ENCODE data around the gene SRRT.
A peak's percentile ranks its signal among the peaks of the same experiment; 100 is the strongest.
"Not testable (repeated sequence)": the region's sequence is repeated elsewhere in the genome, so short reads cannot be mapped to it uniquely, and the experiment has no call there.

The SRRT gene

DNA sequence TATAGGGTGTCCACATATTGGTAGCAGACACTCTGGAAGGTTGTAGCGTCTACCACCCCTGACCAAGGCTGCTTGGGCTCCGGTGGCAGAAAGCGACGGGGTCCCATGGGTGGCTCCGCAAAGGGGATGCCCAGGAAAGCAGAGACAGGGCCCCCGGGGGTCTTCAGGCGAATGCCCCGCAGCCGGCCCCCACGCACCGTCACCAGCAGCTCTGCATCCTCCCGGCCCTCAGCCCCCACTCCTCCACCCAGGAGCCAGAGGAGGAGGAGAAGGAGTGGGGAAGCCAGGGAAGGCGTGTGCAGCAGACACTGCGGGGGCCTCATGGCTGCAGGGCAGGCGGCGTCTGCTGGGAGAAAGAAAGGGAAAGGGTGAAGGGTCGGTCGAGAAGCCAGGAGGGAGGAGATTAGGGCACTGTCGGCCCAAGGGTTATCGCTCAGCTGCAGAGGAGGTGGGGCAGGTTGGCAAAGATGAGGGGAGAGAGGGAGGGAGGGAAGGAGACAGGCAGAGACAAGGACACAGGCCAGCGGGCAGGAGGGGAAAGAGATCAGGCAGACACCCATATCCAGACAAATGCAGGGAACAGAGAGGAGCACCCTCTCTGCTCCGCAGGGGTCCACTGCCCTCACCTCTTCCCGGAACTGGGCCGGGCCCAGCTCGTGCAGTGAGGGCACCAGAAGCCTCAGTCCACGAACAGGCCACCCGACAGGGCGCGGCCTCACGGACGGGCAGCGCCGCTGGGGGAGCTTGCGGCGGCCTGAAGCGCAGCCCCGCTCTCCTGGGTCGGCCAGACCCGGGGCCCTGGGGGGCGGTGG, 19.2 kb downstream of the SRRT start:
- DNase-seq (ENCODE audit: extremely low read depth in 1 of 2, low read depth in 1 of 2) = no peak

DNA sequence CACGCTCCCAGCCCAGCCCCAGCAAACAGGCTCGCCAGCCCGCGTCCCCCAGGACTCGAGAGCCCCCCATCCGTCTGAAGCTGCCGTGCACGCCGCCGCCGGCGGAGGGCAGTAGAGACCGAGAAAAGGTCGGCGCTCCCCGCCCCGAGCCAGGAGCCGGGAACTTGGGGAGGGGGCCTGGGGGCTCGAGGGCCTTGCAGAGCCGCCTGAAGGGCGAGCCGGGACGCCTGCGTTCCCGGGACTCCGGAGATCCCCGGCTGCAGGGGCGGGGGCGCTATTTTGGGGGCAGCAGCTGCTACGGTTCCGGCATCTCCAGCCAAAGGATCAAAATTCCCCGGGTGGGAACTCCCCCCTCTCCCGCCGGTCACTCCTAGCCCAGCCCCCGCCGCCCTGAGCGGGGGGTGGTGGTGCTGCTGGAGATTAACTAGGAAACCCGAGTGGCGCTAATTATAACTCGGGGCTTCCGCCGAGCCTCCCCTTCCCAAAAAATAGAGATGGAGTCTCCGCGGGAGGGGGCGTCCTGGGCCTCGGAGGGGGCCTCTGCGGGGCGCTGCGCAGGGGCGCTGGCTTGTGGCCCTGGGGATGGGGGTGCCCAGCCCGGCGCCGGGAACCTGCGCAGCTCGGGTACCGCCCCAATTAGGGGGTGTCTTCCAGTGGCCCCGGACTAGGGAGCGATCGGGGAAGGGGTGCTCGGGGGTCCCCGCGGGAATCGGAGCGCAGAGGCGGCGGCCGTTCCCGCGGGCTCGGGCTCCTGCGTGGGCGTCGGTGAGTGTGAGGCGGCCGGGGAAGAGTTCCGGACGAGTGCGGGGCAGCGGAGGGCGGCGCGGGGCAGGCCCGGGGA, 20.2 kb downstream of the SRRT start:
- peak in 1 of 2 donors; percentile 50 for DNase-seq (ENCODE audit: extremely low read depth in 1 of 2, low read depth in 1 of 2)

DNA sequence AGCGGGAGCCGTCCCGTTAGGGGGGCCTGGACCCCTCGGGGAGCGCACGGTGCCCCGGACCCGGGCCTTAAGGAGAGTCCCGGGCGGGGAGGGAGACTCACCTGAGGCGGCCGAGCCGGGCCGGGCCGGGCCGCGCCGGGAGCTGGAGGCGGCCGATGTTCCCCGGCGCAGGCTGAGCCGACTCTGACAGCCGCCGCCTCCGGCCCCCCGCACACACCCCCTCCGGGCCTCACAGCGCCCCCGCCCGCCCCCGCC, 20.7 kb downstream of the SRRT start, which contains the start of gene ACHE:
ACHE (minus strand) TSS at position 188 of the 255 bp plus-strand sequence. CDS start 1,656 bp downstream, outside the sequence.
- DNase-seq (ENCODE audit: extremely low read depth in 1 of 2, low read depth in 1 of 2) = no peak

DNA sequence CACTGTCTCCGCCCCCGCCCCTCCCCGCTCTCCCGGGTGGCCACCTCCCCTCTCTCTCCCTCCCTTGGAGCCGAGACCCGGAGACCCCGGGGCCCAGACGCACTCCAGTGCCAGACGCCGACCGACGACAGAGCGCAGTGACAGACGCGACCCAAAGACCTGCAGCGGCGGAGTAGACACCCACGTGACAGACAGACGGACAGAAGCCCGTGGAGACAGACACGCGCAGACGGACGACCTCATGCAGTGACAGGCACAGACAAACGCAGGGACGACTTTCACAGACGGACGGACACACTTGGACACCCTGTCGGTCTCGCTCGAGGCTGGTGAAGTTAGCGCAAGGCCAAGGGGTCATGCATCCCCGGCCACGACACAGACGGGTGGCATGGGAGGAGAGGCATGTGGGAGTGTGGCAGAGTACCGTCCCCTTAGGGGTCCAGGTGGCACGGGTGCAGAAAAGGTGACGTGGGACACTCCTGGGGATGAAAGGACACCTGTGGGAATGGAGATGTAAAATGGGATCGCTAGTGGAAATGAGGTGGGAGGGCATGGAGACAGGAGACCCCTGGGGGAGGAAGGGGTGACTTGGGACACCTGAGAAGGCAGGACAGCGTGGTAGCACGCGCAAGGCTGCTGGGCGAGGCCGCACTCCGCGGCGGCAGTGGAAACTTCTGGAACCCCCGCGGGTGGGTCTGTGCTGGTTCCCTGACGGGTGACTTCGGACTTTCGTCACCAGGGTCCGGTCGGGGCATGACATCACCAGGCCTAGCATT, 21.2 kb downstream of the SRRT start:
- no peak for DNase-seq (ENCODE audit: extremely low read depth in 1 of 2, low read depth in 1 of 2)

DNA sequence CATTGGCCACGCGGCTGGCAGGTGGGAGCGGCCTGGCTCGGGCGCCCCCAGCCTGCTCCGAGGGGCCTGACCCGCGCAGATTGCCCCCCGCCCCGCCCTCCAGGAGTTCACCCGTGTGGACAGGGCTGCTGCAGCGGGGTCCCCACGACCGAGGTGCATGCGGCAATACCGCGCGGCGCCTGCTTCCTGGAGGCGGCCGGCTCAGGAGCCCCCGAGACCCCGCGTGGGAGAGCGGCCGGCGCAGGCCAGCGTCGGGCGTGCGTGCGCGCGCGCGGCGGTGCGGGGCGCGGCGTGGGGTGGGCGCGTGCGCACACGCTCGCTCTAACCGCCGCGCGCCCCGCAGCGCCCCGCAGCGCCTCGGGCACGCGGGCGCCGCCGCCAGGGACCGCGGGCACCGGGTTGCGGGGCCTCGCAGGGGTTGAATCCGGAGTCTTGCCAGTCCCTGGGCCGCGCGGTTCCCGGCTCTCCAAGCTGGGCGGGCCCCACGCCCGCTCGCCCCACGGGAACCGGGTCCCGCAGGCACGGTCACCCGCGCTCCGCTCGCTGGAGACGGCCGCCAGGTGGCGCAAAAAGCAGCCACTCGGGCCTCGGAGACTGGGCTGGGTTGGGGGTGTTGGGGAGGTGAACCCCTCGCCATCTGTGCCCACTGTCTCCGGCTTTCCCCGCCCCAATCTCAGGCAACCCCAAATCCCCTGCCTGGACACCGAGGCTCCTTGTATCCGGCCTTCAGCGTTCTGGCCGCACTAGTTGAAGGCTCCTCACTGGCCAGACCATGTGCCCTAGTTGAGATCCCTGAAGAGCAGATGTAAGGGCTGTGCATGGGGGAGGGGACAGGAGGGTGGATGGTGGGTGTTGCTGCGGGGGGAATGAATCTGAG, 22.1 kb downstream of the SRRT start:
- DNase-seq (ENCODE audit: extremely low read depth in 1 of 2, low read depth in 1 of 2) = peak in 1 of 2 donors; percentile 56

DNA sequence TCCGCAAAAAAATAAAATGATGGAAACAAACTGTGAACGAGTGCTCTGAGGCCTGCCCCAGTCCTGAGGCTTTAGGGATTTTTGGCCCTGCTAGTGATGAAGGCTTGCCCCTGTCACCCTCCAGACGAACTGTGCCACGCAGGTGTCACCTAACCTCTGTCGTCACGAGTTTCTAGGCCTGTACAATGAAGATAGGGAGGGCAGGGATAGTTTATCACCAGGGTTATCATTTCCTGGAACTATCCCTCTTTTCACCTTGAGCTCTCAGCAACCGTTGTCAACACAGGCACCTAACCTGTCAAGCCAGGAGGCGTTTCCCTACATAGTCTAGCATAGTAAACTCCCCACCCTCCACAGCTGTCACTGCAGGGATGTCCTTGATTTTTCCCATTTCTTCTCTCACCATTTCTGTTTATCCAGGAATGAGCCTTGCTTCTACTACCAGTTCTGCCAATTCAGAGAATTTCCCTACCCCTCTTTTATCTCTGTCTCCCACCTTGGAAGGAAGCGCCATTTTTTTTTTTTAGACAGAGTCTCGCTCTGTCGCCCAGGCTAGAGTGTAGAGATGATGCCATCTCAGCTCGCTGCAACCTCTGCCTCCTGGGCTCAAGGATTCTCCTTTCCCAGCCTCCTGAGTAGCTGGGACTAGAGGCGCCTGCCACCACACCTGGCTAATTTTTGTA, 23.0 kb downstream of the SRRT start:
- no peak for DNase-seq (ENCODE audit: extremely low read depth in 1 of 2, low read depth in 1 of 2)

DNA sequence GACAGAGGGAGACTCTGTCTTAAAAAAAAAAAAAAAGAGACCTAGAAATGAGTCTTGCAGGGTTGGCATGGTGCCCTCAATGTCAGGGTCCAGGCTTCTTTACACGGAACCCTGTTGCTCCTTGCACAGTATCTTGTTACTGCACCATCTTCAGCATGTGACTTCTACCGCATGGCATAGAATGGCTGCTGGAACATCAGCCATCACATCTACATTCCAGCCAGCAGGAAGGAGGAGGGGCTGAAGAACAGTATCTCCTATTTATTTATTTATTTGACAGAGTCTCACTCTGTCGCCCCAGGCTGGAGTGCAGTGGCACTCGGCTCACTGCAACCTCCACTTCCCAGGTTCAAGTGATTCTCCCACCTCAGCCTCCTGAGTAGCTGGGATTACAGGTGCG, 24.5 kb downstream of the SRRT start:
- no peak for DNase-seq (ENCODE audit: extremely low read depth in 1 of 2, low read depth in 1 of 2)

DNA sequence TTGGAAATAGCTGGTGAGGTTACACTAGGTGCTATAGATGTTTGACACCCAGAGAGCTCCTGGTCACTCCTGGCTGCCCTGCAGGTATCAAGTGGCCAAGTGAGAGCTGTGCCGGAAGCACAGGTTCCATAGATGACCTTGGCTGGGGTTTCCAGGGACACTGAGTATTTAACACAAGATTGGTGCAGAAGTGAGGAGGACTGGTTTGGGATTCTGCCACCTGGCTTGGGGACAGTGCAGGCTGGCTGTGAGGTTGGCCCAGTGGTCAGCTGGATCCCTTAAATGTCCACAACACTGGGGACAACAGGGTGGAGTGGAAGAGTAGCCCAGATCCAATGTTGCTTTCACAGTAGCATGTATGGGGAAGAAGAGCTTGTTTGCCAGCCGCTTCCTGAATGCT, 26.1 kb downstream of the SRRT start:
- no peak for DNase-seq (ENCODE audit: extremely low read depth in 1 of 2, low read depth in 1 of 2)

DNA sequence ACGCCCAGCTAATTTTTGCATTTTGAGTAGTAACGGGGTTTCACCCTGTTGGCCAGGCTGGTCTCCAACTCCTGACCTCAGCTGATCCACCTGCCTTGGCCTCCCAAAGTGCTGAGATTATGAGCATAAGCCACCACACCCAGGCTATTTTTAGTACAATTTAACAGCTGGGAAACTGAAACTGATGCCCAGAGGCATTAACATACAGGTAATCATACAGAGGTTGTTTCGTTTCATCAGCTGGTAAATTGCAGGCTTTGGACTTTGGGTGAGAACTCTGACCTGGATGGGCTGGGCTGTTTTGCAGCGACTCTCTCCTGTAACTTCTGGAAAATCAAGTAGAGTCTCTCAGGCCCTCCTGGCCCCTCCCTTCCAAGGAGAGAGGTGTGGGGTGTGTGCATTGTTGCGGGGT, 27.0 kb downstream of the SRRT start:
- DNase-seq (ENCODE audit: extremely low read depth in 1 of 2, low read depth in 1 of 2) = no peak

DNA sequence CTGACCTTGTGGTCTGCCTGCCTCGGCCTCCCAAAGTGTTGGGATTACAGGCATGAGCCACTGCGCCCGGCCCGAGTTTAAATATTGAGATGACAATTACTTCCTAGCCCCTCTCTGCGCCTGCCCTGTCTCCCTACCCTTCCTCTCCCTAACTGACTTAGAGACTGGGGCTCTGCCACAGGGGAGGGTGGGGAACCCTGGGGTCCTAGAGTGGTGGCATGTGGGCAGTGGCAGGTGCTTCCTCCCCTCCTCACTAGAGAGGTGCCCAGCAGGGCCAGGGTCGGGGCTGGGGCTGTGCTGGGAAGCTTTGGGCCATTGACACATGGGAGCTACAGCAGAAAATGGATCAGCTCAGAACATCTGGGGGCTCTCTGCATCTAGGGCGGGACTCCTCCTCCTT, 27.7 kb downstream of the SRRT start:
- DNase-seq (ENCODE audit: extremely low read depth in 1 of 2, low read depth in 1 of 2) = no peak

DNA sequence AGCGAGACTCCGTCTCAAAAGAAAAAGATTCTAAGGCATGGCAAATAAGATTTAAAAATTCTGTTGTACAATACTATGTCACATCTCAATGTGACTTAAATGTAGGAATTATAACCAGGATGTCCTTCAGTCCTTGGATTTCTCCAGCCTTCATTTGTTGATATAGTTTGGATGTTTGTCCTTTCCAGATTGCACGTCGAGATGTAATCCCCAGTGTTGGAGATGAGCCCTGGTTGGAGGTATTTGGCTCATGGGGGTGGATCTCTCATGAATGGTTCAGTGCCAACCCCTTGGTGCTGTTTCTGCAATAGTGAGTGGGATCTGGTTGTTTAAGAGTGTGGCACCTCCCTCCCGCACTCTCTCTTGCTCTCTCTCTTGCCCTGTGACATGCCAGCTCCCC, 33.6 kb downstream of the SRRT start:
- DNase-seq (ENCODE audit: extremely low read depth in 1 of 2, low read depth in 1 of 2) = no peak

DNA sequence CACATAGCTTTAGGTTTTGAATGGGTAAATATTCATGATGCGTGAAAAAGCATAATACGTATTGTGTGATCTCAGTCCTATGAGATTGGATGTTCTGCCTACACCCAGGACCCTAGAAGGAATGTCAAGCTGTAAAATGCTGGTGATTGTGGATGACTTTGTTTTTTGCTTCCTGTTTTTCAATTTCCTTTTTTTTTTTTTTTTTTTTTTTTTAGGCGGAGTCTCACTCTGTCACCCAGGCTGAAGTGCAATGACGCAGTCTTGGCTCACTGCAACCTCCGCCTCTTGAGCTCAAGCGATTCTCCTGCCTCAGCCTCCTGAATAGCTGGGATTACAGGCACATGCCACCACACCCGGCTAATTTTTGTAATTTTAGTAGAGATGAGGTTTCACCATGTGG, 35.5 kb downstream of the SRRT start:
- not testable (repeated sequence) for DNase-seq (ENCODE audit: extremely low read depth in 1 of 2, low read depth in 1 of 2)

DNA sequence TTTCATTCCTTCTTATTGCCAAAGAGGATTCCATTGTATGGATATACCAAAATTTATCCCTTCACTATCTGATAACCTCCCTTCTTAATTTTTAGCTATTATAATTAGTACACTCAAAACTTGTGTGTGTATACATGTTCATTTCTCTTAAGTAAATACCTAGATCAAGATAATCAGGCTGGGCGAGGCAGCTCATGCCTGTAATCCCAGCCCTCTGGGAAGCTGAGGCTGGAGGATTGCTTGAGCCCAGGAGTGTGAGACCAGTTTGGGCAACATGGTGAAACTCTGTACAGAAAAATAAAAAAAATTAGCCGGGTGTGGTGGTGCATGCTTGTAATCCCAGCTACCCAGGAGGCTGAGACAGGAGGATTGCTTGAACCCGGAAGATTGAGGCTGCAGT, 36.6 kb downstream of the SRRT start:
- DNase-seq (ENCODE audit: extremely low read depth in 1 of 2, low read depth in 1 of 2) = no peak

DNA sequence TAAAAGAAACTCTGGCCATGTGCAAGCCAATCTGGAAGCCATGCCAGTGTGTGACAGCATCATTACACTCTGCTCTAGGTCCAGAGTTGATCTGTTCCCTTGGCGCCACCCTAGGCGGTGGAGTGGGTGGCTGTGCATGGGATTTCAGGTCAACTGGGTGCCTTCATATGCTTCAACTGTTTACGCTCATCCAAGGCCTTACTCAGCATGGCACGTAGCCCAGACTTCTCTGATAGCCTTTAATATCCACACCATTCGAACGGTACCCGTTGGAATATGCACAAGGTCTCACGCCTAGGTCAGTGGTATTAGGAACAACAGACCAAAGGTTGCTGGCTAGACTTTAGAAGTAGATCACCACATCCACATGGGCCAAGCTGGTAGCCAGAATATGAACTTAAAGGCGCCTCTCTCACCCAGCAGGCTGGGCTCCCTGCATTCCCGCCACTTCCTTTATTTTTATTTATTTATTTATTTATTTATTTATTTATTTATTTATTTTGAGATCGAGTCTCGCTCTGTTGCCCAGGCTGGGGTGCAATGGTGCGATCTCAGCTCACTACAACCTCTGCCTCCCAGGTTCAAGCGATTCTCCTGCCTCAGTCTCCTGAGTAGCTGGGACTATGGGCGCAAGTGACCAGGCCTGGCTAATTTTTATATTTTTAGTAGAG, 39.4 kb downstream of the SRRT start:
- no peak for DNase-seq (ENCODE audit: extremely low read depth in 1 of 2, low read depth in 1 of 2)

DNA sequence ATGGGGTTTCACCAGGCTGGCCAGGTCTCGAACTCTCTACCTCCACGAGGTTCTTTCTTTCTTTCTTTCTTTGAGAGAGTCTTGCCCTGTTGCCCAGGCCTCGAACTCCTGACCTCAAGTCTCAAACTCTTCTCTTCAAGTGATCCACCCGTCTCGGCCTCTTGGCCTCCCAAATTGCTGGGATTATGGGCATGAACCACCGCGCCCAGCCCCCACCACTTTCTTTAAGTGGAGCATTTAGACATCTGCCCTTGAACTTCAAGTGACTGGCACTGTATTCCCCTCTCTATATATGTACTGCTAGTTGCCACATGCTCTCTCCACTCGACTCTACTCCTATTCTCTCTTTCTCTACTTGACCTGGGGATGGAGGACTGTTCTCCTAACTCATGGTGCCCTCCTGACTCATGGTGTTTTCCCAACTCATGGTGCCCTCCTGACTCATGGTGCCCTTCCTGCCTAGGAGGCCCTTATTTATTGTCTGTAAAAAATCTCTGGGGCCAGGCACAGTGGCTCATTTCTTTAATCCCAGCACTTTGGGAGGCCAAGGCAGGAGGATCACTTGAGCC, 40.1 kb downstream of the SRRT start:
- DNase-seq (ENCODE audit: extremely low read depth in 1 of 2, low read depth in 1 of 2) = no peak

DNA sequence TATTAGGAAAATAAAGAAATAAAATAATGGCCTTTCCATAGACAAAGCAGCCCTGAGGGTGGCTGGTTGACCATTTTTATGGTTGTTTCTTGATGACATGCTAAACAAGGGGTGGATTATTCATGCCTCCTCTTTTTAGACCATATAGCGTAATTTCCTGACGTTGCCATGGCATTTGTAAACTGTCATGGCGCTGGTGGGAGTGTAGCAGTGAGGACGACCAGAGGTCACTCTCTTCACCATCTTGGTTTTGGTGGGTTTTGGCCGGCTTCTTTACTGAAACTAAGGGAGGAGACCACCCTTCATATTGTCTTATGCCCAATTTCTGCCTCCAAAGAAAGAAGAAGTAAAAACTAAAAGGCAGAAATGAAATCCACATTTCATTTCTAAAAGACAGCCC, 44.4 kb downstream of the SRRT start:
- DNase-seq (ENCODE audit: extremely low read depth in 1 of 2, low read depth in 1 of 2) = not testable (repeated sequence)

DNA sequence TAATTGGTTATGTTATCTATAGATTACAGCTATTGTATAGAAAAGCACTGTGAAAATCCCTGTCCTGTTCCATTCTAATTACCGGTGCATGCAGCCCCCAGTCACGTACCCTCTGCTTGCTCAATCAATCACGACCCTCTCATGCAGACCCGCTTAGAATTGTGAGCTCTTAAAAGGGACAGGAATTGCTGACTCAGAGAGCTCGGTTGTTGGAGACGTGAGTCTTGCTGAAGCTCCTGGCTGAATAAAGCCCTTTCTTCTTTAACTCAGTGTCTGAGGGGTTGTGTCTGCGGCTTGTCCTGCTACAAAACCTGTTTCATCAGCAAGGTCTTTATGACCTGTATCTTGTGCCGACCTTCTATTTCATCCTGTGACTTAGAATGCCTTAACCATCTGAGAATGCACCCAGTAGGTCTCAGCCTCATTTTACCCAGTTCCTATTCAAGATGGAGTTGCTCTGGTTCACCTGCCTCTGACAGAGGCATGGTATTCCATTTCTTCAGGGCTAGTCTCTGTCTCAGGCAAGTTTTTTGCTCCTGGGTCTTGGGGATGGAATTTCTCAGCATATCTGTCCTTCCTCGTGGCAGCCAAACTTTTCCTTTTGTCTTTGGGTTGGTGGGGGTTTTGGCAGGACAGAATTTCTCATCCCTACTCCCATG, 45.0 kb downstream of the SRRT start:
- not testable (repeated sequence) for DNase-seq (ENCODE audit: extremely low read depth in 1 of 2, low read depth in 1 of 2)

DNA sequence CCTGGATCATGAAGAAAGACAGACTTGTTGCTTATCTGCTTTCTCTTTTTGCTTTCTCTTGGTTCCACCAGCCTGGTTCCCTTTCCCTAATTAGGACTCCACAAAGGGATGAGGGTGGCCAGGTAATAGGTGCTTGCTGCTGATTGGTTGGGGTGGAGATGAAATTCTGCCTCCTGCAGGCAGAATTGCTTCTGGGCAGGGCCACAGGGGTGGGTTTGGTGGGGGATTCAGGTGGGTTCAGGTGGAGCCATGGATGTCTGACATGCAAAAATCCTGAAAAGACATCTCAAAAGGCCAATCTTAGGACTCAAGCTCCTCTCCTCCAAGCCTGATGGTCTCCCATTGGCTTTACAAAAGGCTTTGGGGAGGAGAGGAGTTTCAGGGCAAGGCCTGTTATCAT, 46.1 kb downstream of the SRRT start:
- DNase-seq (ENCODE audit: extremely low read depth in 1 of 2, low read depth in 1 of 2) = no peak

DNA sequence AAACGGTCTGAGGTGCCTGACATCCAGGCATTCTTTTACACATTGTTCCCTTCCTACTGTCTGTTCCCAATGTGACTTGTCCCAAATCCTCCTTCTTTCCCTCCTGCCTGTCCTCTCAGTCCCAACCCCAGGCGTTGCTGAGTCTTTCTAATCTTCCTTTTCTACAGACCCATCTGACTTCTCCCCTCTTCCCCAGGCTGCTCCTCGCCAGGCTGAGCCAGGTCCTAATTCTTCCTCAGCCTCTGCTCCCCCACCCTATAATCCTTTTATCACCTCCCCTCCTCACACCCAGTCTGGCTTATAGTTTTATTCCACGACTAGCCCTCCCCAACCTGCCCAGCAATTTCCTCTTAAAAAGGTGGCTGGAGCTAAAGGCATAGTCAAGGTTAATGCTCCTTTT, 48.7 kb downstream of the SRRT start:
- not testable (repeated sequence) for DNase-seq (ENCODE audit: extremely low read depth in 1 of 2, low read depth in 1 of 2)
